NCI-H187 treated with DMSO at 0.1 percent for 48 hours (cell line): ENCODE results near the gene ELANE.
"Not testable (repeated sequence)": the region's sequence is repeated elsewhere in the genome, so short reads cannot be mapped to it uniquely, and the experiment has no call there.

Experiments
- DNase-seq: peaks from one replicate; lab custom pipeline; 2025; lab: John Stamatoyannopoulos, UW

The ELANE gene

GRCh38 chr19:814152-815078, 37.7 kb upstream of the ELANE start:
- DNase-seq, result no peak

GRCh38 chr19:815079-815774, 36.9 kb upstream of the ELANE start:
- no peak for DNase-seq

DNA sequence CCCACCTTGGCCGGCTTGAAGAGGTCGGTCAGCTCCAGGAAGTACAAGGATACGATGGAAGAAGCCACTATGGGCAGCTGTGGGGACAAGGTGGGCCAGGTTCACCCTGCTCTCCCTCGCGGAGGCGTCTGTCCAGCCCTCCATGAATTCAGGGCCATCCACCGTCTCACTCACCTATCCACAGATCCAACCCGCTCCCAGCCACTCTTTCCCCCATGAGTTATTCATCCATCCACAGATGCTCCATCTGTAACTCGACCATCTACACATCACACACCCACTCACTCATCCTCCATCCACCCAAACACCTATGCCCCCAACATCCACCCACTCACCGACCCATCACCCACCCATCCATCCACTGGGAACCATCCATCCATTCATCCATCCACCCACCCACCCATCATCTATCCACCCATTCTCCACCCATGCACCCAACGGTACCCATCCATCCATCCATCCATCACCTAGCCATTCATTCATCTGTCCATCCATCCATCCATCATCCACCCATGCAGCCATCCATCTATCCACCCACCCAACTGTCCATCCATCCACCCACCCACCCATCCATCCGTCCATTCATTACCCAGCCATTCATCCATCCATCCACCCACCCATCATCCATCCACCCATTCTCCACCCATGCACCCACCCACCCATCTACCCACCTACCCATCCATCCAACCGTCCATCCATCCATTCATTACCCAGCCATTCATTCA, 36.2 kb upstream of the ELANE start:
- no peak for DNase-seq

DNA sequence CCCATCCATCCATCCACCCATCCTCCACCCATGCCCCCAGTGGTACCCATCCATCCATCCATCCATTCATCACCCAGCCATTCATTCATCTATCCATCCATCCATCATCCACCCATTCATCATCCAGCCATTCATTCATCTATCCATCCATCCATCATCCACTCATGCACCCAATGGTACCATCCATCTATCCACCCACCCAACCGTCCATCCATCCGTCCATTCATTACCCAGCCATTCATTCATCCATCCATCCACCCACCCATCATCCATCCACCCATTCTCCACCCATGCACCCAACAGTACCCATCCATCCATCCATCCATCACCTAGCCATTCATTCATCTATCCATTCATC, 35.6 kb upstream of the ELANE start:
- no peak for DNase-seq

DNA sequence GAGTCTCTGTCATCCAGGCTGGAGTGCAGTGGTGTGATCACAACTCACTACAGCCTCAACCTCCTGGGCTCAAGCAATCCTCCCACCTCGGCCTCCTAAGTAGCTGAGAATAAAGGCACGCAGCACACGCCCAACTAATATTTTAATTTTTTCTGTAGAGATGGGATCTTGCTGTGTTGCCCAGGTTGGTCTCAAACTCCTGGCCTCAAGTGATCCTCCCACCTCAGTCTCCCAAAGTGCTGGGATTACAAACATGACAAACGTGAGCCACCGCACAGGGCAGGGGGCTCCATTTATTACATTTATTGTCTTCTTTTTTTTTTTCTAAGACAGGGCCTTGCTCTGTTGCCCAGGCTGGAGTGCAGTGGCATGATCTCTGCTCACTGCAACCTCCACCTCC, 31.9 kb upstream of the ELANE start:
- DNase-seq, result not testable (repeated sequence)

DNA sequence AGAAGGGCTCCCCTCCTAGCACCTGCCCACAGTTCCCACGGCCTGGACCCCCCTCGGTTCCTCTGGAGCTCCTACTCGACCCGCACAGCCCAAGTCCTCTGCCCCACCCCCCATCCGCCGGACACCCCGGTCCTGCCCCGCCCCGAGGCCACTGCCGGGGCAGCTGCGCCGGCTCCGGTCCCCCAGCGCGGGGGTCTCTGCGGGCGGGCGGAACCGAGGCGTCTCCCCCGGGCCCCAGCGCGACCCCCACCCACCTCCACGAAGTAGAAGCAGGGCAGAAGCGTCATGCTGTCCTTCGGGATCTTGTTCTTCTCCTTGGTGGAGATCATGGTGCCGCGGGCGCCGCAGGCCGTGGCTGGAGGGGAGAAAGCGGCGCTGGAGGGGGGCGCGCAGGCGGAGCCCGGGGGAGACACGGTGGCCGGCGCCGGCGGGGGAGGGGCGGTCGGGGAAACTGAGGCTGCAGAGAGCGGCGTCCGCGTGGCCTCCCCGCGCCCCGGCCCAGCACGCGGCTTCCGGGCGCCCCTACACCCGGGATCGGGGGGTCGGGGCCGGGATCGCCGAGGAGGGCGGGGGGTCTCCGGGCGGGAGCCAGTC, 30.8 kb upstream of the ELANE start:
- no peak for DNase-seq

GRCh38 chr19:821825-822503, 30.1 kb upstream of the ELANE start, which contains the start of gene PLPPR3:
TSS of gene PLPPR3 (minus strand) at chr19:821955. CDS start at chr19:821559, 396 bp downstream.
- no peak for DNase-seq

- no peak for DNase-seq
Measured at GRCh38 chr19:823565-824121, 28.5 kb upstream of the ELANE start.

DNA sequence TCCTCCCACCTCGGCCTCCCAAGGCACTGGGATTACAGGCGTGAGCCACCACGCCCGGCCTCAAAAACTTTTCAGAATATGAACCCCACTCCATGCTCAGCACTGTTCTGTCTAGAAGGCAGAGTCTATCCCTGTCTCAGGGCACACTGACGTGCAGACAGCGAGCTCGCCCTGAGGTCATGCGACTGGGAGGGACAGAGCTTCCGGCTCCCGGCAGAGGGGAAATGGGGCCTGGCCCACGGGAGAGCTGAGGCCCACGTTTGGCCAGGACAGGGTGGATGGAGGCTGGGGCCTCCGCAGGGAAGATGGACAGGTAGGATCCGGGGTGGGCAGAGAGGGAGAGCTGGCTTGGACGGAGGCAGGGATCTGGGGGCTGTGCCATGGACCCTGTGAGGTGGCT, 27.2 kb upstream of the ELANE start:
- no peak for DNase-seq

DNA sequence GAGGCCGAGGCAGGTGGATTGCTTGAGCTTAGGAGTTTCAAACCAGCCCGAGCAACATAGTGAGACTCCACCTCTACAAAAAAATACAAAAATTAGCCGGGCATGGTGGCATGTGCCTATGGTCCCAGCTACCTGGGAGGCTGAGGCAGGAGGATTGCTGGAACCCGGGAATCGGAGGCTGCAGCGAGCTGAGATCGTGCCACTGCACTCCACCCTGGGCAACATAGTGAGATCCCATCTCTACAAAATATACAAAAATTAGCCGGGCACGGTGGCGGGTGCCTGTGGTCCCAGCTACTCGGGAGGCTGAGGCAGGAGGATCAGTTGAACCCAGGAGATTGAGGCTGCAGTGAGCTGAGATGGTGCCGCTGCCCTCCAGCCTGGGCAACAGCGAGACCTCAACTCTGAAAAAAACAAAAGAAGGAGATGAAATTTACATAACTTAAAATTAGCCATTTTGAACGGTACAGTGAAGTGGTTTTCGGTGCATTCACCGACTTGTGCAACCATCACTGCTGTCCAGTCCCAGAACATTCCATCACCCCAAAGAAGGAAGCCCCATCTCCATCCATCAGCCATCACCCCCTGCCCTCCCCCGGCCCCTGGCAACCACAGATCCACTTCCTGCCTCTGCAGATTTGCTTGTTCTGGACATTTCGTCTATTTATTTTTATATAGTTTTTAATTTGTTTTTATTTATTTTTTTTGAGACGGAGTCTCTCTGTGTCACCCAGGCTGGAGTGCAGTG, 26.0 kb upstream of the ELANE start:
- DNase-seq, result no peak

DNA sequence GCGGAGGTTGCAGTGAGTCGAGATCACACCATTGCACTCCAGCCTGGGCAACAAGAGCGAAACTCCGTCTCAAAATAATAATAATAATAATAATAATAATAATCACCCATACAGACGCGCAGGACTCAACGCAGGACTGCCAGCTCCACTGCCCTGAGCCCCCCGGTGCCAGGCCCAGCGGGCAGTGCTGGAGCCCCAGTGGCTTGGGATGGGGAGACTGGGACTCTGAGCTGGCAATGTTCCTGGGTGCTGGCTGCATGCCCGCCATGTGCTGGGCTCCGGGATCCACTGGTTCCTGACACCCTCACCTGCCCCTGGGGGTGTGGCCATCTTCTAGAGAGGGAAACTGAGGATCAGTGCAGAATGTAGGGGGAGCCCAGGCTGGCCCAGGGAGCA, 24.8 kb upstream of the ELANE start:
- DNase-seq, result no peak

DNA sequence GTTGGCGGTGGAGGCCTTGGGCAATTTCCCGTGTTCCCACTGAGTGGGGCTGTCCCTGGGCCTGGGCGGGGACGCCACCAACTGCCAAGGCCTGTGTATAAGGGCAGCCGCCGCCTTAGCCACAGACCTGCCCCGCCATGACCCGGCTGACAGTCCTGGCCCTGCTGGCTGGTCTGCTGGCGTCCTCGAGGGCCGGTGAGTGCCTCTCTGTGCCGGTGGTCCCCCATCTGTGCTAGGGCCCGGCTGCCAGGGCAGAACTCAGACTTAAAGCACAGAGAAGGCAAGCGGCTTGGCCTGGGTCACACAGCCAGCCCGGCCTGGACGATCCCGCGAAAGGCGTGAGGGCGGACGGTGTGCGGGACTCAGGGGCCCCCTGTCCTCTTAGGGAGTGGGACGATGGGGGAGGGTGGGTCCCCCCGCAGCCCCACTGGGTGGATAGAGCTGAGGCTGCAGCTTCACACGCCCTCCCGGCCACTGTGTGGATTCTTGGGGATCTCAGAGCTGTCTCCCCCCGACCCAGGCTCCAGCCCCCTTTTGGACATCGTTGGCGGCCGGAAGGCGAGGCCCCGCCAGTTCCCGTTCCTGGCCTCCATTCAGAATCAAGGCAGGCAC, 24.3 kb upstream of the ELANE start, which contains the start of gene AZU1:
Gene AZU1 (plus strand): TSS at position 128 of the 612 bp plus-strand sequence. CDS start 10 bp downstream, at position 138.
- no peak for DNase-seq

- DNase-seq, result no peak
Measured at GRCh38 chr19:829129-829758, 22.9 kb upstream of the ELANE start.

GRCh38 chr19:831407-832369, 20.4 kb upstream of the ELANE start:
- DNase-seq, result no peak

GRCh38 chr19:834216-834615, 17.9 kb upstream of the ELANE start:
- no peak for DNase-seq

- DNase-seq, result no peak
Measured at GRCh38 chr19:835210-835810, 16.8 kb upstream of the ELANE start.

- DNase-seq, result no peak
Measured at GRCh38 chr19:840519-841206, 11.4 kb upstream of the ELANE start, which contains the start of gene PRTN3. TSS of gene PRTN3 (plus strand) at chr19:840999. CDS start at chr19:841009, 10 bp downstream.
